GM23338 (cell line): ENCODE measurements around the gene FAM117B.

Experiments used
- CREB1 ChIP-seq: fragments of 250-450 bp; sonication (Bioruptor Pico); IDR thresholded peaks from 2 replicates; pipeline ENCODE4 v1.5.0; 2020; ENCODE audit warnings: low read depth, mild to moderate bottlenecking, moderate library complexity
- EZH2 ChIP-seq: fragments of 200-600 bp; sonication (generic); IDR thresholded peaks from one replicate; pipeline ENCODE4 v1.8.0; 2017; ENCODE audit warnings: antibody characterized with exemption, mild to moderate bottlenecking, low read depth; ENCODE audit not compliant: unreplicated experiment
- NANOG ChIP-seq: IDR thresholded peaks from 2 replicates; pipeline ENCODE4 v1.6.1; 2016; ENCODE audit warnings: antibody characterized with exemption, borderline replicate concordance
- POLR2AphosphoS5 ChIP-seq: IDR thresholded peaks from 2 replicates; pipeline ENCODE4 v1.6.1; 2016; ENCODE audit warnings: antibody characterized with exemption, low read depth
- ZNF114 ChIP-seq: fragments of 250-450 bp; sonication (Bioruptor Pico); IDR thresholded peaks from 2 replicates; pipeline ENCODE4 v1.5.0; 2020; ENCODE audit warnings: mild to moderate bottlenecking, moderate library complexity
- ZNF331 ChIP-seq: fragments of 250-450 bp; sonication (Bioruptor Pico); IDR thresholded peaks from 2 replicates; pipeline ENCODE4 v1.5.0; 2020; ENCODE audit warnings: low read depth, mild to moderate bottlenecking, moderate library complexity
- TF ChIP-seq, protein P1 (sequence below), 2 experiments: fragments of 200-600 bp in 1 of 2; sonication (generic) in 1 of 2; conservative IDR thresholded peaks; 2 replicates each; pipeline versions ENCODE4 v1.5.1 to v1.6.1; 2016 to 2017; ENCODE audit warnings: antibody characterized with exemption in 2 of 2, low read depth in 2 of 2, mild to moderate bottlenecking in 2 of 2, moderate library complexity in 1 of 2
- TF ChIP-seq, protein P2 (sequence below): IDR thresholded peaks from one replicate; pipeline ENCODE4 v1.6.1; 2018; ENCODE audit warnings: antibody characterized with exemption; ENCODE audit not compliant: unreplicated experiment
- TF ChIP-seq, protein P3 (sequence below): fragments of 250-450 bp; sonication (Bioruptor Pico); IDR thresholded peaks from 2 replicates; pipeline ENCODE4 v1.5.0; 2020; ENCODE audit warnings: mild to moderate bottlenecking, moderate library complexity

DNA sequence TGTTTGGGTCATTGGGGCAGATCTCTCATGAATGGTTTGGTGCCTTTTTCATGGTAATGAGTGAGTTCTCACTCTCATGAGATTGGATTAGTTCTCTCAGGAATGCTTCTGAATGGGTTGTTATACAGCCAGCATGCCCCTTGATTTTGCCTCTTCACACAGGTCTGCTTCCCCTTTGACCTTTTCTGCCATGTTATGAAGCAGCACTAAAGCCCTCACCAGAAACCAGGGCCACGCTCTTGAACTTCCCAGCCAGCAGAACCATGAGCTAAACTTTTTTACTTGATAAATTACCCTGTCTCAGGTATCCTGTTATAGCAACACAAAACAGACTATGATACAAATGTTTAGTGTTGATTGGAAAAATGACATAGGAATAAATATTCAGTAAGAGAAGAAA lies 179.5 kb downstream of the FAM117B start:
- TF ChIP-seq, protein P1, sequence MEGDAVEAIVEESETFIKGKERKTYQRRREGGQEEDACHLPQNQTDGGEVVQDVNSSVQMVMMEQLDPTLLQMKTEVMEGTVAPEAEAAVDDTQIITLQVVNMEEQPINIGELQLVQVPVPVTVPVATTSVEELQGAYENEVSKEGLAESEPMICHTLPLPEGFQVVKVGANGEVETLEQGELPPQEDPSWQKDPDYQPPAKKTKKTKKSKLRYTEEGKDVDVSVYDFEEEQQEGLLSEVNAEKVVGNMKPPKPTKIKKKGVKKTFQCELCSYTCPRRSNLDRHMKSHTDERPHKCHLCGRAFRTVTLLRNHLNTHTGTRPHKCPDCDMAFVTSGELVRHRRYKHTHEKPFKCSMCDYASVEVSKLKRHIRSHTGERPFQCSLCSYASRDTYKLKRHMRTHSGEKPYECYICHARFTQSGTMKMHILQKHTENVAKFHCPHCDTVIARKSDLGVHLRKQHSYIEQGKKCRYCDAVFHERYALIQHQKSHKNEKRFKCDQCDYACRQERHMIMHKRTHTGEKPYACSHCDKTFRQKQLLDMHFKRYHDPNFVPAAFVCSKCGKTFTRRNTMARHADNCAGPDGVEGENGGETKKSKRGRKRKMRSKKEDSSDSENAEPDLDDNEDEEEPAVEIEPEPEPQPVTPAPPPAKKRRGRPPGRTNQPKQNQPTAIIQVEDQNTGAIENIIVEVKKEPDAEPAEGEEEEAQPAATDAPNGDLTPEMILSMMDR (conservative IDR thresholded peaks at IDR 0.05; ENCODE audit: low read depth in 2 of 2) = no peak
- TF ChIP-seq, protein P2, sequence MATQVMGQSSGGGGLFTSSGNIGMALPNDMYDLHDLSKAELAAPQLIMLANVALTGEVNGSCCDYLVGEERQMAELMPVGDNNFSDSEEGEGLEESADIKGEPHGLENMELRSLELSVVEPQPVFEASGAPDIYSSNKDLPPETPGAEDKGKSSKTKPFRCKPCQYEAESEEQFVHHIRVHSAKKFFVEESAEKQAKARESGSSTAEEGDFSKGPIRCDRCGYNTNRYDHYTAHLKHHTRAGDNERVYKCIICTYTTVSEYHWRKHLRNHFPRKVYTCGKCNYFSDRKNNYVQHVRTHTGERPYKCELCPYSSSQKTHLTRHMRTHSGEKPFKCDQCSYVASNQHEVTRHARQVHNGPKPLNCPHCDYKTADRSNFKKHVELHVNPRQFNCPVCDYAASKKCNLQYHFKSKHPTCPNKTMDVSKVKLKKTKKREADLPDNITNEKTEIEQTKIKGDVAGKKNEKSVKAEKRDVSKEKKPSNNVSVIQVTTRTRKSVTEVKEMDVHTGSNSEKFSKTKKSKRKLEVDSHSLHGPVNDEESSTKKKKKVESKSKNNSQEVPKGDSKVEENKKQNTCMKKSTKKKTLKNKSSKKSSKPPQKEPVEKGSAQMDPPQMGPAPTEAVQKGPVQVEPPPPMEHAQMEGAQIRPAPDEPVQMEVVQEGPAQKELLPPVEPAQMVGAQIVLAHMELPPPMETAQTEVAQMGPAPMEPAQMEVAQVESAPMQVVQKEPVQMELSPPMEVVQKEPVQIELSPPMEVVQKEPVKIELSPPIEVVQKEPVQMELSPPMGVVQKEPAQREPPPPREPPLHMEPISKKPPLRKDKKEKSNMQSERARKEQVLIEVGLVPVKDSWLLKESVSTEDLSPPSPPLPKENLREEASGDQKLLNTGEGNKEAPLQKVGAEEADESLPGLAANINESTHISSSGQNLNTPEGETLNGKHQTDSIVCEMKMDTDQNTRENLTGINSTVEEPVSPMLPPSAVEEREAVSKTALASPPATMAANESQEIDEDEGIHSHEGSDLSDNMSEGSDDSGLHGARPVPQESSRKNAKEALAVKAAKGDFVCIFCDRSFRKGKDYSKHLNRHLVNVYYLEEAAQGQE = no peak
- TF ChIP-seq EZH2 (no peak), ZNF114 (CRISPR knock-in tag) (no peak), CREB1 (CRISPR knock-in tag) (no peak), POLR2AphosphoS5 (no peak), NANOG (no peak), ZNF331 (CRISPR knock-in tag) (no peak)
- TF ChIP-seq, protein P3, sequence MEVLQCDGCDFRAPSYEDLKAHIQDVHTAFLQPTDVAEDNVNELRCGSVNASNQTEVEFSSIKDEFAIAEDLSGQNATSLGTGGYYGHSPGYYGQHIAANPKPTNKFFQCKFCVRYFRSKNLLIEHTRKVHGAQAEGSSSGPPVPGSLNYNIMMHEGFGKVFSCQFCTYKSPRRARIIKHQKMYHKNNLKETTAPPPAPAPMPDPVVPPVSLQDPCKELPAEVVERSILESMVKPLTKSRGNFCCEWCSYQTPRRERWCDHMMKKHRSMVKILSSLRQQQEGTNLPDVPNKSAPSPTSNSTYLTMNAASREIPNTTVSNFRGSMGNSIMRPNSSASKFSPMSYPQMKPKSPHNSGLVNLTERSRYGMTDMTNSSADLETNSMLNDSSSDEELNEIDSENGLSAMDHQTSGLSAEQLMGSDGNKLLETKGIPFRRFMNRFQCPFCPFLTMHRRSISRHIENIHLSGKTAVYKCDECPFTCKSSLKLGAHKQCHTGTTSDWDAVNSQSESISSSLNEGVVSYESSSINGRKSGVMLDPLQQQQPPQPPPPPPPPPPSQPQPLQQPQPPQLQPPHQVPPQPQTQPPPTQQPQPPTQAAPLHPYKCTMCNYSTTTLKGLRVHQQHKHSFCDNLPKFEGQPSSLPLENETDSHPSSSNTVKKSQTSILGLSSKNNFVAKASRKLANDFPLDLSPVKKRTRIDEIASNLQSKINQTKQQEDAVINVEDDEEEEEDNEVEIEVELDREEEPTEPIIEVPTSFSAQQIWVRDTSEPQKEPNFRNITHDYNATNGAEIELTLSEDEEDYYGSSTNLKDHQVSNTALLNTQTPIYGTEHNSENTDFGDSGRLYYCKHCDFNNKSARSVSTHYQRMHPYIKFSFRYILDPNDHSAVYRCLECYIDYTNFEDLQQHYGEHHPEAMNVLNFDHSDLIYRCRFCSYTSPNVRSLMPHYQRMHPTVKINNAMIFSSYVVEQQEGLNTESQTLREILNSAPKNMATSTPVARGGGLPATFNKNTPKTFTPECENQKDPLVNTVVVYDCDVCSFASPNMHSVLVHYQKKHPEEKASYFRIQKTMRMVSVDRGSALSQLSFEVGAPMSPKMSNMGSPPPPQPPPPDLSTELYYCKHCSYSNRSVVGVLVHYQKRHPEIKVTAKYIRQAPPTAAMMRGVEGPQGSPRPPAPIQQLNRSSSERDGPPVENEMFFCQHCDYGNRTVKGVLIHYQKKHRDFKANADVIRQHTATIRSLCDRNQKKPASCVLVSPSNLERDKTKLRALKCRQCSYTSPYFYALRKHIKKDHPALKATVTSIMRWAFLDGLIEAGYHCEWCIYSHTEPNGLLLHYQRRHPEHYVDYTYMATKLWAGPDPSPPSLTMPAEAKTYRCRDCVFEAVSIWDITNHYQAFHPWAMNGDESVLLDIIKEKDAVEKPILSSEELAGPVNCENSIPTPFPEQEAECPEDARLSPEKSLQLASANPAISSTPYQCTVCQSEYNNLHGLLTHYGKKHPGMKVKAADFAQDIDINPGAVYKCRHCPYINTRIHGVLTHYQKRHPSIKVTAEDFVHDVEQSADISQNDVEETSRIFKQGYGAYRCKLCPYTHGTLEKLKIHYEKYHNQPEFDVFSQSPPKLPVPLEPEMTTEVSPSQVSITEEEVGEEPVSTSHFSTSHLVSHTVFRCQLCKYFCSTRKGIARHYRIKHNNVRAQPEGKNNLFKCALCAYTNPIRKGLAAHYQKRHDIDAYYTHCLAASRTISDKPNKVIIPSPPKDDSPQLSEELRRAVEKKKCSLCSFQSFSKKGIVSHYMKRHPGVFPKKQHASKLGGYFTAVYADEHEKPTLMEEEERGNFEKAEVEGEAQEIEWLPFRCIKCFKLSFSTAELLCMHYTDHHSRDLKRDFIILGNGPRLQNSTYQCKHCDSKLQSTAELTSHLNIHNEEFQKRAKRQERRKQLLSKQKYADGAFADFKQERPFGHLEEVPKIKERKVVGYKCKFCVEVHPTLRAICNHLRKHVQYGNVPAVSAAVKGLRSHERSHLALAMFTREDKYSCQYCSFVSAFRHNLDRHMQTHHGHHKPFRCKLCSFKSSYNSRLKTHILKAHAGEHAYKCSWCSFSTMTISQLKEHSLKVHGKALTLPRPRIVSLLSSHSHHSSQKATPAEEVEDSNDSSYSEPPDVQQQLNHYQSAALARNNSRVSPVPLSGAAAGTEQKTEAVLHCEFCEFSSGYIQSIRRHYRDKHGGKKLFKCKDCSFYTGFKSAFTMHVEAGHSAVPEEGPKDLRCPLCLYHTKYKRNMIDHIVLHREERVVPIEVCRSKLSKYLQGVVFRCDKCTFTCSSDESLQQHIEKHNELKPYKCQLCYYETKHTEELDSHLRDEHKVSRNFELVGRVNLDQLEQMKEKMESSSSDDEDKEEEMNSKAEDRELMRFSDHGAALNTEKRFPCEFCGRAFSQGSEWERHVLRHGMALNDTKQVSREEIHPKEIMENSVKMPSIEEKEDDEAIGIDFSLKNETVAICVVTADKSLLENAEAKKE = no peak
